K562 (cell line): Measurements from ENCODE around the gene GRAMD2A. TPM values are rescaled to one million over a fixed set of nuclear protein-coding genes. Genes with fewer than 3 reads are reported as not detected.

Source experiments
- ARHGAP35 ChIP-seq: fragments of 450-650 bp; IDR thresholded peaks from 2 replicates; pipeline ENCODE4 v1.6.1; 2018; ENCODE audit not compliant: partially characterized antibody
- BCL6 ChIP-seq: fragments of 250-450 bp; sonication (Bioruptor Pico); IDR thresholded peaks from 2 replicates; pipeline ENCODE4 v1.4.0; 2020
- CHD4 ChIP-seq: fragments of 200-600 bp; sonication (generic); IDR thresholded peaks from 3 replicates; pipeline ENCODE4 v1.6.1; 2012; ENCODE audit warnings: low read depth, mild to moderate bottlenecking, mixed read lengths, low read length, inconsistent platforms; ENCODE audit not compliant: insufficient read depth, insufficient replicate concordance, poor library complexity, severe bottlenecking
- CTBP1 ChIP-seq: fragments of 450-650 bp; IDR thresholded peaks from 2 replicates; pipeline ENCODE4 v1.6.1; 2016; ENCODE audit warnings: borderline replicate concordance
- EP300 ChIP-seq: IDR thresholded peaks from 2 replicates; pipeline ENCODE4 v1.6.1; 2012; ENCODE audit warnings: low read length, improper control_type of control experiment
- HIVEP1 ChIP-seq: fragments of 250-450 bp; sonication (Bioruptor Pico); IDR thresholded peaks from 2 replicates; pipeline ENCODE4 v1.4.0; 2020; ENCODE audit warnings: mild to moderate bottlenecking
- KDM2B ChIP-seq: fragments of 250-450 bp; sonication (Bioruptor Pico); IDR thresholded peaks from 2 replicates; pipeline ENCODE4 v1.8.0; 2021; ENCODE audit warnings: mild to moderate bottlenecking, moderate library complexity
- NFYB ChIP-seq: IDR thresholded peaks from 2 replicates; pipeline ENCODE4 v1.6.1; 2011; ENCODE audit warnings: mild to moderate bottlenecking, moderate library complexity; ENCODE audit not compliant: insufficient read length; ENCODE audit errors: extremely low read depth
- RBM34 ChIP-seq: fragments of 200-400 bp; formaldehyde crosslinking; IDR thresholded peaks from 2 replicates; pipeline ENCODE4 v1.6.1; 2018; ENCODE audit warnings: low read length, borderline replicate concordance; ENCODE audit not compliant: insufficient read depth
- SMAD4 ChIP-seq: fragments of 250-450 bp; sonication (Bioruptor Pico); conservative IDR thresholded peaks from 2 replicates; pipeline ENCODE4 v1.8.0; 2021; ENCODE audit warnings: inconsistent platforms, mild to moderate bottlenecking, moderate library complexity
- TSC22D4 ChIP-seq: fragments of 450-650 bp; IDR thresholded peaks from 2 replicates; pipeline ENCODE4 v1.6.1; 2016; ENCODE audit warnings: missing genetic modification characterization, missing biosample characterization, control low read depth
- ZBTB1 ChIP-seq: sonication (generic); formaldehyde crosslinking; IDR thresholded peaks from 2 replicates; pipeline ENCODE4 v1.8.1; 2023; ENCODE audit warnings: missing genetic modification reagents, low read depth, mild to moderate bottlenecking, borderline replicate concordance
- ZEB2 ChIP-seq: fragments of 450-650 bp; IDR thresholded peaks from 2 replicates; pipeline ENCODE4 v1.6.1; 2016
- ZNF174 ChIP-seq: fragments of 250-450 bp; sonication (Bioruptor Pico); IDR thresholded peaks from 2 replicates; pipeline ENCODE4 v1.4.0; 2020; ENCODE audit warnings: mild to moderate bottlenecking
- ZNF232 ChIP-seq: sonication (generic); formaldehyde crosslinking; IDR thresholded peaks from 2 replicates; pipeline ENCODE4 v1.8.0; 2022; ENCODE audit warnings: mild to moderate bottlenecking, missing genetic modification reagents
- ZNF57 ChIP-seq: fragments of 450-650 bp; formaldehyde crosslinking; IDR thresholded peaks from 2 replicates; pipeline ENCODE4 v1.4.0; 2020; ENCODE audit warnings: mild to moderate bottlenecking, moderate library complexity
- ZNF584 ChIP-seq: fragments of 200-800 bp; sonication (Bioruptor generic); IDR thresholded peaks from 2 replicates; pipeline ENCODE4 v1.6.1; 2016; ENCODE audit warnings: low read depth, mild to moderate bottlenecking, missing genetic modification characterization, missing compliant biosample characterization
- polyA plus RNA-seq, 8 experiments: library from polyadenylated mRNA; depleted of rRNA in 4 of 8; stranded (reverse) in 5 of 8; unstranded in 3 of 8; fragments of >200 nt; fragmentation: Nextera tagmentation in 2 of 8; fragmentation: Illumina TruSeq in 1 of 8; extraction: Ambion mirVana in 2 of 8; extraction: Trizol in 1 of 8; gene quantifications; 2 replicates each; pipeline versions ENCODE4 v1.2.1 to v1.2.3, GENCODE V29; 2011 to 2014; ENCODE audit warnings: inconsistent platforms in 1 of 8, missing spikeins in 1 of 8
- total RNA-seq, 7 experiments: library from RNA; depleted of rRNA in 6 of 7; stranded (reverse); fragments of >200 nt in 6 of 7; fragmentation: Illumina TruSeq in 2 of 7; extraction: Trizol in 2 of 7; gene quantifications; 2 replicates each; pipeline versions ENCODE4 v1.2.1 to v1.2.3, GENCODE V29; 2011 to 2021; ENCODE audit warnings: low replicate concordance in 1 of 7
- TF ChIP-seq, protein P1 (sequence below), 2 experiments: fragments of 450-650 bp in 1 of 2; IDR thresholded peaks; 2 replicates each; pipeline ENCODE4 v1.6.1; 2011 to 2017; ENCODE audit warnings: low read depth in 2 of 2, antibody characterized with exemption in 1 of 2, borderline replicate concordance in 1 of 2, low read length in 1 of 2, mild to moderate bottlenecking in 1 of 2, mixed read lengths in 1 of 2; ENCODE audit not compliant: control insufficient read depth in 1 of 2
- TF ChIP-seq, protein P2 (sequence below), 2 experiments: fragments of 250-450 bp in 1 of 2; fragments of 450-650 bp in 1 of 2; sonication (Bioruptor Pico) in 1 of 2; IDR thresholded peaks; 2 replicates each; pipeline versions ENCODE4 v1.6.1 to v1.8.0; 2016 to 2021; ENCODE audit warnings: mild to moderate bottlenecking in 2 of 2, moderate library complexity in 2 of 2, missing compliant biosample characterization in 1 of 2, missing genetic modification characterization in 1 of 2
- TF ChIP-seq, protein P3 (sequence below): fragments of 250-450 bp; sonication (Bioruptor Pico); IDR thresholded peaks from 2 replicates; pipeline ENCODE4 v1.5.0; 2021
- TF ChIP-seq, protein P4 (sequence below), 2 experiments: fragments of 450-650 bp in 1 of 2; sonication (generic) in 1 of 2; formaldehyde crosslinking; conservative IDR thresholded peaks; 2 replicates each; pipeline versions ENCODE4 v1.4.0 to v1.8.1; 2020 to 2022; ENCODE audit warnings: mild to moderate bottlenecking in 1 of 2, missing genetic modification reagents in 1 of 2

The GRAMD2A gene
- total and polyA plus RNA-seq, 9 of the 15 experiments (the other 6 are each of a cell fraction or from before 2014, with no cell fraction given): 0.08 to 0.22 TPM; not detected in 7

DNA sequence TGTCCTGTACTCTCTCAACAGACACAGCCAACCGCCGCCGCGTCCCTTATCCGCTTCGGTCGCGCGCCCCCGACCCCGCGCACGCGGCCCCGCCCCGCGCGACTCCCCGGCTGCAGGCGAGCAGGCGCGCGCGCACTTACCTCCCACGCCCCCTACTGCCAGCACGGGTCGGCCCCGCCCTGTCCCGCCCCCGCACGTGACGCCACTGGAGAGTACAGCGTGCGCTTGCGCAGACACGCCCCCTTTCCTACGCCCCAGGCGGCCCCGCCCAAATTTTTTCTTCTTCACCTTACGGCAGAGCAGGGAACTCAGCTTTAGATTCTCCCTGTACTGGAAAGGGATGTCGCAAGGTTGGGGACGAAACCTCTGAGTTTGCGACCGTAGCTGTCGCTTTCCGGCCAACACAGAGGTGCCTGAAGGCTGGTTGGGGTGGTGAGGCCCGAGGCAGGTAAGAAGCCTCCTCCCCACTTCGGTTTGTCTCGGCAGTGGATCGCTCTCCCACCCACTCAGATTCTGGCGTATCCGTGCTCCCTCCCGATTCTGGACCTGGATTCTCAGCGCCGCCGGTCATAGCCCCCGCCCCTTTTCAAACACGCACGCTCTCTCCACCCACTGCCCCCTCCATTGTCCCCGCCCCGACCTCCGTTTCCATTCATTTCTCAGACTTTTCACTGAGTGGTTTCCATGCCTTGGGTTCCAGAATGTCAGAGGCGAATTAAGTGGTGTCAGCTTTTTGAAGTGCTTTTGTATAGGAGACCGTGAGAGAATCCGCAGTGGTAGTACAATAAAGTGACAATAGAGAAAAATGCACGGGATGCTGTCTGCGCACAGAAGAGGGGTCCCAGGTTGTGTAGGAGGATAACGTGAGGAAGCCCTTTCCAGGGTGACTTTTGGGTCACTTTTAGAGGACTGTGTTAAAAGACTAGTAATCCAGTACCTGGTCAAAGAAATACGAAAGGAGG is 79.3 kb downstream of the GRAMD2A start, which contains the start of the genes MYO9A and SENP8 (continued):
- TF ChIP-seq, protein P1, sequence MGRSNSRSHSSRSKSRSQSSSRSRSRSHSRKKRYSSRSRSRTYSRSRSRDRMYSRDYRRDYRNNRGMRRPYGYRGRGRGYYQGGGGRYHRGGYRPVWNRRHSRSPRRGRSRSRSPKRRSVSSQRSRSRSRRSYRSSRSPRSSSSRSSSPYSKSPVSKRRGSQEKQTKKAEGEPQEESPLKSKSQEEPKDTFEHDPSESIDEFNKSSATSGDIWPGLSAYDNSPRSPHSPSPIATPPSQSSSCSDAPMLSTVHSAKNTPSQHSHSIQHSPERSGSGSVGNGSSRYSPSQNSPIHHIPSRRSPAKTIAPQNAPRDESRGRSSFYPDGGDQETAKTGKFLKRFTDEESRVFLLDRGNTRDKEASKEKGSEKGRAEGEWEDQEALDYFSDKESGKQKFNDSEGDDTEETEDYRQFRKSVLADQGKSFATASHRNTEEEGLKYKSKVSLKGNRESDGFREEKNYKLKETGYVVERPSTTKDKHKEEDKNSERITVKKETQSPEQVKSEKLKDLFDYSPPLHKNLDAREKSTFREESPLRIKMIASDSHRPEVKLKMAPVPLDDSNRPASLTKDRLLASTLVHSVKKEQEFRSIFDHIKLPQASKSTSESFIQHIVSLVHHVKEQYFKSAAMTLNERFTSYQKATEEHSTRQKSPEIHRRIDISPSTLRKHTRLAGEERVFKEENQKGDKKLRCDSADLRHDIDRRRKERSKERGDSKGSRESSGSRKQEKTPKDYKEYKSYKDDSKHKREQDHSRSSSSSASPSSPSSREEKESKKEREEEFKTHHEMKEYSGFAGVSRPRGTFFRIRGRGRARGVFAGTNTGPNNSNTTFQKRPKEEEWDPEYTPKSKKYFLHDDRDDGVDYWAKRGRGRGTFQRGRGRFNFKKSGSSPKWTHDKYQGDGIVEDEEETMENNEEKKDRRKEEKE (IDR thresholded peaks at IDR 0.05; ENCODE audit: borderline replicate concordance in 1 of 2, control insufficient read depth in 1 of 2, low read depth in 2 of 2, low read length in 1 of 2): no peak
- TF ChIP-seq, protein P2, sequence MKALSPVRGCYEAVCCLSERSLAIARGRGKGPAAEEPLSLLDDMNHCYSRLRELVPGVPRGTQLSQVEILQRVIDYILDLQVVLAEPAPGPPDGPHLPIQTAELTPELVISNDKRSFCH (CRISPR knock-in tag; IDR thresholded peaks at IDR 0.05): no peak
- TF ChIP-seq, protein P2 (tag; IDR thresholded peaks at IDR 0.05): no peak
- TF ChIP-seq ZNF57 (CRISPR knock-in tag): no peak
- no peak for TF ChIP-seq TSC22D4 (tag)
- no peak for TF ChIP-seq NFYB
- no peak for TF ChIP-seq ZNF174 (CRISPR knock-in tag)
- TF ChIP-seq, protein P3, sequence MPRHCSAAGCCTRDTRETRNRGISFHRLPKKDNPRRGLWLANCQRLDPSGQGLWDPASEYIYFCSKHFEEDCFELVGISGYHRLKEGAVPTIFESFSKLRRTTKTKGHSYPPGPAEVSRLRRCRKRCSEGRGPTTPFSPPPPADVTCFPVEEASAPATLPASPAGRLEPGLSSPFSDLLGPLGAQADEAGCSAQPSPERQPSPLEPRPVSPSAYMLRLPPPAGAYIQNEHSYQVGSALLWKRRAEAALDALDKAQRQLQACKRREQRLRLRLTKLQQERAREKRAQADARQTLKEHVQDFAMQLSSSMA (CRISPR knock-in tag): no peak
- TF ChIP-seq ZNF584: no peak
- TF ChIP-seq SMAD4 (CRISPR knock-in tag): 0 out of 2 replicates have a peak, but pooled peaks have one; percentile 5
- TF ChIP-seq BCL6 (CRISPR knock-in tag): no peak
- TF ChIP-seq, protein P4, sequence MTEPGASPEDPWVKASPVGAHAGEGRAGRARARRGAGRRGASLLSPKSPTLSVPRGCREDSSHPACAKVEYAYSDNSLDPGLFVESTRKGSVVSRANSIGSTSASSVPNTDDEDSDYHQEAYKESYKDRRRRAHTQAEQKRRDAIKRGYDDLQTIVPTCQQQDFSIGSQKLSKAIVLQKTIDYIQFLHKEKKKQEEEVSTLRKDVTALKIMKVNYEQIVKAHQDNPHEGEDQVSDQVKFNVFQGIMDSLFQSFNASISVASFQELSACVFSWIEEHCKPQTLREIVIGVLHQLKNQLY (CRISPR knock-in tag; conservative IDR thresholded peaks at IDR 0.05): no peak
- no peak for TF ChIP-seq CHD4
- TF ChIP-seq EP300: no peak
- no peak for TF ChIP-seq ZEB2
- TF ChIP-seq RBM34: no peak
- TF ChIP-seq ZNF232: no peak
- TF ChIP-seq CTBP1: peak; percentile 1; the same call in 1 of the 2 replicates
- no peak for TF ChIP-seq ARHGAP35
- 0 out of 2 replicates have a peak, but pooled peaks have one; percentile 33 for TF ChIP-seq HIVEP1
- no peak for TF ChIP-seq ZBTB1
- no peak for TF ChIP-seq KDM2B (CRISPR knock-in tag)
